Smooth muscle cell of the coronary artery (primary cell): ENCODE measurements around the gene CLIP2. TPM values are rescaled to one million over a fixed set of nuclear protein-coding genes. Genes with fewer than 3 reads are reported as not detected.

Source experiments
- total RNA-seq: library from RNA; depleted of rRNA; stranded (reverse); fragments of >200 nt; gene quantifications from 2 replicates; pipeline ENCODE4 v1.2.3, GENCODE V29; 2014; ENCODE audit warnings: low replicate concordance

Gene CLIP2
- 44.3 and 52.9 TPM in 2 replicates for total RNA-seq

DNA sequence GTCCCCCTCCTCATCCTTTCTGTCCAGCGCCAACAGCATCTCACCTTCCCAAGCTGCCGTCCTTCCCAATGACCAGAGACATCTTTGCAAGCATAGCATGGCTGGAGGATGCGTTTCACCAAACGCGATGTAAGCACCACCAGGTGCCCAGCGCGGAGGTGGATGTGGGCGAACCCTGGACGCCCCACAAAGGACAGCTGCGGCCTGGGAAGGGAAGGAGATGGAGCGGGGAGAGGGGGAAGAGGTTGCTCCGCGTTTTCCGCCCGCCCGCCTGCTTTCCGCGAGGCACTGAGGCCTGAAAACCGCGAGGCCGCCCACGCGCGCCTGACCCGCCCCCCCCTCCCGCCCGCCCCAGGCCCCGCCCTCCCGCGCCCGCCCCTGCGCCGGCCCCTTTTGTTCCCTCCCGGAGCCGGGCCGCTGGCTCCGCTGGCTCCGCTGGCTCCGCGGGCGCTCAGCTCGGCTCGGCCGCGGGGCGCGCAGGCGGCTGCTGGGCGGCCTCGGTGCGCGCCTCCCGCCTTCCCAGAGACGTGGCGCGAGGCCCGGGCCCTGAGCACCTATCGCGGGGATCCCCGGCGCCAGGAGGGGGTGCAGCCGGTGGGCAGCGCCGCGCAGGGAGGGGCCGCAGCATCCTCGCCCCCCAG is at the start of gene CLIP2:
CLIP2 (plus strand) TSS at position 390 of the 641 bp plus-strand sequence. CDS start 28,140 bp downstream, outside the sequence.

DNA sequence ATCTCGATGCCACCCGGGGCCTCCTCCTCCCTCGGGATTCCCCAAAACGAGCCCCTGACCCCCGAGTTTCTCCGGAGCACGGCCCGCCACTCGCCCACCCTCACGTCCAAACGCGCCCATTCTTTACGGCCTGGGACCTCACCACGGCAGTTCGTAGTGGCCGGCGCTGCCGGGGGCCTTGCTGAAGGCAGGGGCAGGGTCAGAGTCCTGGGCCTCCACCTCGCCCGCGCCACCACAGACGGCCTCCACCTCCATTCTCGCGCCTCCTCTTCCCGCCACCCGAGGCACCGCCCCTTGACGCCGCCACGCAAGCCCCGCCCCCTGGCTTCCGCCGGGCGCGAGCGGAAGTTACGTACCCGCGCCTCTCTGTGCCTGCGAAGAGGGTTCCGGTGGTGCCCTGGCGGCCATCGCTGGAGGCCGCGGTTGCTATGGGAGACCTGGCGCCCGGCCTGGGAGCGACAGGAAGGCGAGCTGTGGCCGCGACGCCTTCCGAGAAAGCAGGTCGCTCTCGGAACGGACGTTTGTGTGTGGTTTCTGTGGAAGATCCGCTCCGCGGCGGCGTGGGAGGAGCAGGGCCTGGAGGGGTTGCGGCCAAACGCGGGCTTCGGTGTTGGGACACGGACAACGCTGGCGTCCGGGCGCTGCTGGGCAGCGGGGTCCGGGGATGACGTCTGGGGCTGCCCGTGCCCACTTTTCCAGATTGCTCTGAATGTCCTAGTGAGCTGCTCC is 34.9 kb upstream of the CLIP2 start, which contains the start of gene RFC2:
RFC2 (minus strand) TSS at position 271 of the 729 bp plus-strand sequence; CDS start at position 255, 16 bp downstream.

DNA sequence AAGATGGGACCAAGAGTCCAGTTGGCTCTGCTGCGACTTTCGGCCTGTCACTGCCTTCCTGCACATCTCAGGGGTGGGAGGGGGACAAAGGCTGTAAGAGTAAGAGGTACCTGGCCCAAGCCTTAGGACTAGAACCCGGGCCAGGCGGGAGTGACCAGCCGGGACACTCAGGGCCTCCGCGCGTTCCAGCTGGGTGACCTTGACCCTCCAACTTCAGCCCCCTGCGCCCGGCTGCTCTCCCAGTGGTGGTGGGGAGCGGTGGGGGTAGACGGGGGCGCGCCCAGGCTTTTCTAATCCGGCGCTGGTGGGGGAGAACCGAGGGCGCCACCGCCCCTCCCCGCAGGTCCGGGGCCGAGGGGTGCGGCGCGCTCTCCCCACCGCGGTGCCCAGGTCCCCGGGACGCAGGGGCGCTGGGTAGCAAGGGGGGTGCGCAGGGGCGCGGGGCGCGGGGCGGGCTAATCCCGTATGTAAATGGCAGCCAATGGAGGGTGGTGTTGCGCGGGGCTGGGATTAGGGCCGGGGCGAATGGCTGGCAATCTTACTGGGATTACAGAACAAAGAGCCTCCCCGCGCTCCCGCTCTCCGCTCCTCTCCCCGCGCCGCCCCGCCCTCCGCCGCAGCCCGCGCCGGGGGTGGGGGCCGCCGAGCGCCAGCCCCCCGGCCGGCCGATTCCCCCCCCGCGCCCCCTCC is 164.3 kb downstream of the CLIP2 start, which contains the start of gene GTF2IRD1:
GTF2IRD1 (plus strand) TSS at position 585 of the 690 bp plus-strand sequence. CDS start 54,175 bp downstream, outside the sequence.

Other genes starting within 250 kb of the CLIP2 start
- 33.9 and 36.4 TPM in 2 replicates for gene LIMK1, start 205.6 kb upstream of the CLIP2 start, total RNA-seq
- gene EIF4H, start 115.1 kb upstream of the CLIP2 start, total RNA-seq = 406 and 508 TPM in 2 replicates
- gene LAT2, start 79.4 kb upstream of the CLIP2 start, total RNA-seq = 0.23 and 0.47 TPM in 2 replicates
- gene RFC2, start 35.0 kb upstream of the CLIP2 start, total RNA-seq = 13.3 and 18.2 TPM in 2 replicates
- 2.2 and 6.8 TPM in 2 replicates for gene GTF2IRD1, start 164.5 kb downstream of the CLIP2 start, total RNA-seq